ENCODE results near the gene PVALEF.

PVALEF gene

GRCh38 chr17:81132197-81132540 is 33.1 kb upstream of the PVALEF start:
- no peak for DNase-seq (ENCODE audit: extremely low spot score)
- CTCF ChIA-PET, result no interaction called here
- POLR2A ChIA-PET, result interaction anchor here (1.2 kb wide), 1 partner anchor 107 kb away, joined by 5 read pairs; the partner anchor contains the start of genes NDUFAF8 and TEPSIN
- TF ChIP-seq FOXK2 (IDR thresholded peaks at IDR 0.05), result no peak
- no peak for TF ChIP-seq FOXA1 (IDR thresholded peaks at IDR 0.05)
- TF ChIP-seq SUZ12 (IDR thresholded peaks at IDR 0.05), result no peak
- TF ChIP-seq ARNT (IDR thresholded peaks at IDR 0.05), result no peak
- TF ChIP-seq NFRKB (IDR thresholded peaks at IDR 0.05), result no peak
- TF ChIP-seq TARDBP (IDR thresholded peaks at IDR 0.05), result no peak
- TF ChIP-seq SP1 (IDR thresholded peaks at IDR 0.05), result no peak
- no peak for TF ChIP-seq ELF4 (IDR thresholded peaks at IDR 0.05)
- TF ChIP-seq LEF1 (IDR thresholded peaks at IDR 0.05; ENCODE audit: borderline replicate concordance), result no peak
- no peak for TF ChIP-seq FOXM1 (IDR thresholded peaks at IDR 0.05; ENCODE audit: borderline replicate concordance)
- TF ChIP-seq L3MBTL2 (conservative IDR thresholded peaks at IDR 0.05), result no peak
- no peak for TF ChIP-seq CTBP1 (IDR thresholded peaks at IDR 0.05; ENCODE audit: borderline replicate concordance)
- TF ChIP-seq PKNOX1 (IDR thresholded peaks at IDR 0.05), result no peak
- no peak for TF ChIP-seq BHLHE40 (IDR thresholded peaks at IDR 0.05; ENCODE audit: borderline replicate concordance)
- no peak for TF ChIP-seq HDGF (IDR thresholded peaks at IDR 0.05; ENCODE audit: borderline replicate concordance)
- TF ChIP-seq ZNF384 (IDR thresholded peaks at IDR 0.05), result no peak

DNA sequence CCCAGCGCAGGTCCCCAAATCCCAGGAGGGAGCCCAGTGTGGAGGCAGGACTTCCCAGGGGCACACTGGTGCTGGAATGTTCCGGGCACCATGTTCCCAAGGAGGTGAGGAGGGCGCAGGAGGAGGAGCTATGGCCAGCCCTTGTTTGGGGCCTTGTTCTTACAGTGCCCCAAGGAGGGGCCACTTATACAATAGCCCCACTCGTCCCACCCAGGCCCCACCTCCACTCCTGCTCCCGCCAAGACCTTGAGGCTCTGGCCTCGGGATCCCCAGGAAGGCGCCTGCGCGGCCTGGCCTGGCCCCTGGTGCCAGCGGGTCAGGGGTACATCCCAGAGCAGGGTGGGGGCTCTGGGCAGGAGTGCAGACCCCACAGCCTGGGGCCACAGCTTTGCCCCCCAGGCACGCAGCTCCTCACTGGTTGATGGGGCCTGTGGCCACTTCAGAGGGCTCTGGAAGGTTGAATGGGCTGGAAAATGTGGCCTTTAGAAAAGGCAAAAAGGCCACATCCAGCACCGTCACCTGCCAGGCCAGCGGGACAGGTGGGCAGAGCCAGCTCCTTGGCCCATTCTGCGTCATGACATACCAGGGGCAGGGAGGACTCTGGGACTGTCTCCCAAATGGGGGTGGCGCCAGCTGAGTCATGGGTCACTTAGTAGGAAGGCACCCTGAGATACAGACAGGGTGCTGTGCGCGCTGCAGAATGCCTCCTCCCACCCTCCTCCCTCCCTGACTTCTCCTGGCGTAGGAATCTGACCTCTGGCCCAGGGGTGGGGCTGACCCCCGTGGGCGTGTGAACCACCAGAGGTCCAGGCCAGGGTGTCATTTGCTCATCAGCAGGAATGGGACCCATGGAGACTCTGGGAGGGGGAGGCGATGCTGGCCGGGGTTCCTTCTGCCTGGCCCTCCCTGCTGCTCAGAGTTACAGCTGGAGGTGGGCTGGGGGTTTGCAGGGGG is 32.3 kb upstream of the PVALEF start:
- CTCF ChIA-PET, result no interaction called here
- POLR2A ChIA-PET, result interaction anchor here (1.1 kb wide), 1 partner anchor 114 kb away, joined by 3 read pairs; no protein-coding TSS in a partner anchor
- DNase-seq (ENCODE audit: extremely low spot score), result no peak
- TF ChIP-seq PKNOX1 (IDR thresholded peaks at IDR 0.05) (no peak), SUZ12 (IDR thresholded peaks at IDR 0.05) (no peak)

DNA sequence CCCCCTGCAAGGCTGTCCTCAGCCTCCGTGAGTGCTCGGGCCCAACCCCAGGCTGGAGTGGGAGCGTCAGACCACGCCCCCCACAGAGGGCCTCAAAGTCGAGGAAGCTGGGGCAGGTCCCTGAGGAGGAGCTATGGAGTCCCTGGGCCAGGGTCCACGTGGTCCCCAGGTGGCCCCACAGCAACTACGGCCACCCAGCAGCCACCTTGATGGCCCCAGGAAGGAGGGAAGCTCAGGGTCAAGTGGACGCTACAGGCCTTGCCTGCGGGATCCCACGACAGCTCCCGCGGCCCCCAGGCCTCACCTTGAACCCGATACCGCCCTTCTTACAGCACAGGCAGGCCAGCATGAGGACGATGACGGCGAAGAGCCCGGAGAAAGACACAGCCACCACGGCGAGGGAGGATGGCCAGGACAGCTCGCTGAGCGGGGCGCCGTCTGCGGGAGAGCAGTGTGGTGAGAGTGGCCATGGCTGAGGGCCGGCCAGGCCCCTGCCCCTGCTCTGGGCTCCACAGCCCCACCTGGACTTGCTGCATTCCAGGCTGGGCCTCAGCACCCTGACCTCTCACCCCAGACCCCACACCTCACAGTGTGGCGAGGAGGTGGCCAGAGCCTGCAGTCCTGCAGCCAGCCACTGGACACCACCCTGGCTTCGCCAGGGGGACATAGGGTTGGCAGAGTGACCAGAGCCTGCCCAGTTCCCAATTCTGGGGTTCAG is 31.1 kb upstream of the PVALEF start:
- no peak for TF ChIP-seq LEF1 (IDR thresholded peaks at IDR 0.05; ENCODE audit: borderline replicate concordance)
- no peak for TF ChIP-seq NFRKB (IDR thresholded peaks at IDR 0.05)
- no peak for TF ChIP-seq FOXM1 (IDR thresholded peaks at IDR 0.05; ENCODE audit: borderline replicate concordance)
- TF ChIP-seq ELF4 (IDR thresholded peaks at IDR 0.05), result no peak
- TF ChIP-seq SUZ12 (IDR thresholded peaks at IDR 0.05), result no peak
- no peak for TF ChIP-seq TARDBP (IDR thresholded peaks at IDR 0.05)
- TF ChIP-seq BHLHE40 (IDR thresholded peaks at IDR 0.05; ENCODE audit: borderline replicate concordance), result no peak
- TF ChIP-seq PKNOX1 (IDR thresholded peaks at IDR 0.05), result no peak
- no peak for TF ChIP-seq SP1 (IDR thresholded peaks at IDR 0.05)
- no peak for TF ChIP-seq CTBP1 (IDR thresholded peaks at IDR 0.05; ENCODE audit: borderline replicate concordance)
- no peak for TF ChIP-seq FOXA1 (IDR thresholded peaks at IDR 0.05)
- no peak for TF ChIP-seq HDGF (IDR thresholded peaks at IDR 0.05; ENCODE audit: borderline replicate concordance)
- TF ChIP-seq ARNT (IDR thresholded peaks at IDR 0.05), result no peak
- TF ChIP-seq FOXK2 (IDR thresholded peaks at IDR 0.05), result no peak
- TF ChIP-seq ZNF384 (IDR thresholded peaks at IDR 0.05), result no peak
- TF ChIP-seq L3MBTL2 (conservative IDR thresholded peaks at IDR 0.05), result no peak
- no peak for DNase-seq (ENCODE audit: extremely low spot score)
- ChIA-PET CTCF (interaction anchor here (0.6 kb wide), 1 partner anchor 66 kb away, joined by 3 read pairs; no protein-coding TSS in a partner anchor), POLR2A (interaction anchor here (1.1 to 1.3 kb wide), 2 partner anchors 105 to 112 kb away, joined by 3 to 6 read pairs; partner anchors contain the start of genes NDUFAF8 and TEPSIN)

- ChIA-PET POLR2A (interaction anchor here (0.8 to 1.3 kb wide), 2 partner anchors 87 to 103 kb away, joined by 3 to 6 read pairs; partner anchors contain the start of genes CEP131, NDUFAF8 and TEPSIN), CTCF (interaction anchor here (0.8 to 0.9 kb wide), 2 partner anchors 14 to 110 kb away, joined by 3 read pairs; no protein-coding TSS in a partner anchor)
- no peak for DNase-seq (ENCODE audit: extremely low spot score)
- TF ChIP-seq FOXM1 (IDR thresholded peaks at IDR 0.05; ENCODE audit: borderline replicate concordance) (no peak), HDGF (IDR thresholded peaks at IDR 0.05; ENCODE audit: borderline replicate concordance) (no peak), CTBP1 (IDR thresholded peaks at IDR 0.05; ENCODE audit: borderline replicate concordance) (no peak), ZNF384 (IDR thresholded peaks at IDR 0.05) (no peak), SP1 (IDR thresholded peaks at IDR 0.05) (no peak), ELF4 (IDR thresholded peaks at IDR 0.05) (no peak), ARNT (IDR thresholded peaks at IDR 0.05) (no peak), SUZ12 (IDR thresholded peaks at IDR 0.05) (no peak)
Observed at GRCh38 chr17:81135505-81136278, 29.6 kb upstream of the PVALEF start.

DNA sequence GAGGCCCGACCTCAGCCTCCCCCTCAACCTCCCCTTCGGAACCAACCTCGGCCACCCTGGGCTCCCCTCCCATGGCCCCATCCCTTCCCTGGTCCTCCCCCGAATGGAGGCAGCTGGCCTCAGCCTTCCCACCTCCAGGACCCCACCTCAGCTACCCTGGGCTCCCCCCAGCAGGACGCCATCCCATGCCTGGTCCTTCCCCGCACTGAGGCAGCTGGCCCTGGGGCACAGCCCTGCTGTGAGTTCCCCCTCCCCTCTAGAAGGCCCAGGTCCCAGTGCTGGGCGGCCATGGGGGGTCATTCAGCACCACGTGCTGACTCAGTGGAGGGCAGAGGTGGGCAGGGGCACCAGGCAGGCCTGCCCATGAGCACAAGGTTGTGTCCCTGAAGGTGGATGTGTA is 28.9 kb upstream of the PVALEF start:
- POLR2A ChIA-PET, result no interaction called here

More for the DNA sequence above, 28.9 kb upstream of the PVALEF start:
- no peak for DNase-seq (ENCODE audit: extremely low spot score)
- TF ChIP-seq SP1 (IDR thresholded peaks at IDR 0.05), result no peak
- no peak for TF ChIP-seq L3MBTL2 (conservative IDR thresholded peaks at IDR 0.05)
- TF ChIP-seq BHLHE40 (IDR thresholded peaks at IDR 0.05; ENCODE audit: borderline replicate concordance), result no peak
- TF ChIP-seq NFRKB (IDR thresholded peaks at IDR 0.05), result no peak
- TF ChIP-seq HDGF (IDR thresholded peaks at IDR 0.05; ENCODE audit: borderline replicate concordance), result no peak
- CTCF ChIA-PET, result no interaction called here

Data from HEK293T (cell line).